Astrocyte (in vitro differentiated cells and primary cell): ENCODE measurements around the gene CPA5. TPM values are rescaled to one million over a fixed set of nuclear protein-coding genes. Genes with fewer than 3 reads are reported as not detected.

Experiments used
- DNase-seq: peaks from one replicate; pipeline ENCODE4 v3.0.0-alpha.2; 2010; ENCODE audit warnings: low read depth
- FAIRE-seq: peaks from 2 replicates; lab custom pipeline; 2011; peaks lifted over from hg19 to GRCh38; lab: Jason Lieb, UNC
- H2AFZ ChIP-seq: 2 replicates; pipeline ENCODE4 v1.6.0; 2012; ENCODE audit warnings: low read depth, low read length, inconsistent platforms
- H3K27ac ChIP-seq: 2 replicates; pipeline ENCODE4 v1.5.1; 2011; ENCODE audit warnings: low read depth, low read length, inconsistent platforms
- H3K27me3 ChIP-seq: 2 replicates; pipeline ENCODE4 v1.6.0; 2011; ENCODE audit warnings: low read length, inconsistent platforms; ENCODE audit not compliant: insufficient read depth
- H3K36me3 ChIP-seq: 2 replicates; pipeline ENCODE4 v1.5.1; 2011; ENCODE audit warnings: low read length, inconsistent platforms; ENCODE audit not compliant: insufficient read depth
- H3K4me1 ChIP-seq: 2 replicates; pipeline ENCODE4 v1.5.1; 2011; ENCODE audit warnings: low read length, inconsistent platforms; ENCODE audit not compliant: insufficient read depth
- H3K4me2 ChIP-seq: 2 replicates; pipeline ENCODE4 v1.6.0; 2012; ENCODE audit warnings: low read length, inconsistent platforms
- H3K4me3 ChIP-seq: 2 replicates; pipeline ENCODE4 v1.5.1; 2011; ENCODE audit warnings: low read depth, mild to moderate bottlenecking, low read length, inconsistent platforms; ENCODE audit not compliant: insufficient read depth
- H3K79me2 ChIP-seq: 2 replicates; pipeline ENCODE4 v1.6.0; 2012; ENCODE audit warnings: mild to moderate bottlenecking, low read length, inconsistent platforms; ENCODE audit not compliant: insufficient read depth
- H3K9ac ChIP-seq: 2 replicates; pipeline ENCODE4 v1.6.0; 2012; ENCODE audit warnings: mild to moderate bottlenecking, low read length, inconsistent platforms
- H3K9me3 ChIP-seq: 2 replicates; pipeline ENCODE4 v1.5.1; 2012; ENCODE audit warnings: low read depth, mild to moderate bottlenecking, low read length, inconsistent platforms; ENCODE audit not compliant: insufficient read depth
- H4K20me1 ChIP-seq: 2 replicates; pipeline ENCODE4 v1.6.0; 2012; ENCODE audit warnings: low read length, inconsistent platforms; ENCODE audit not compliant: insufficient read depth
- H3K27ac Mint-ChIP-seq: one replicate; pipeline ENCODE4 v1.8.0; 2021; ENCODE audit warnings: mild to moderate bottlenecking, mixed read lengths; ENCODE audit not compliant: unreplicated experiment
- H3K27me3 Mint-ChIP-seq: one replicate; pipeline ENCODE4 v1.8.0; 2021; ENCODE audit warnings: low read depth, mixed read lengths; ENCODE audit not compliant: unreplicated experiment
- H3K36me3 Mint-ChIP-seq: one replicate; pipeline ENCODE4 v1.8.0; 2021; ENCODE audit warnings: low read depth, mixed read lengths; ENCODE audit not compliant: unreplicated experiment
- H3K4me1 Mint-ChIP-seq: one replicate; pipeline ENCODE4 v1.8.0; 2021; ENCODE audit warnings: low read depth, mixed read lengths; ENCODE audit not compliant: unreplicated experiment
- H3K4me3 Mint-ChIP-seq: one replicate; pipeline ENCODE4 v1.8.0; 2021; ENCODE audit warnings: mild to moderate bottlenecking, moderate library complexity, mixed read lengths; ENCODE audit not compliant: unreplicated experiment
- H3K9me3 Mint-ChIP-seq: one replicate; pipeline ENCODE4 v1.8.0; 2021; ENCODE audit warnings: mild to moderate bottlenecking, mixed read lengths; ENCODE audit not compliant: unreplicated experiment
- CTCF ChIP-seq: IDR thresholded peaks from 2 replicates; pipeline ENCODE4 v1.5.1; 2011; ENCODE audit warnings: low read depth, mild to moderate bottlenecking, inconsistent platforms, low read length, moderate library complexity; ENCODE audit not compliant: insufficient read depth
- EZH2 ChIP-seq: IDR thresholded peaks from 2 replicates; pipeline ENCODE4 v1.6.1; 2012; ENCODE audit warnings: mild to moderate bottlenecking, low read length, inconsistent platforms; ENCODE audit not compliant: insufficient read depth
- total RNA-seq: library from RNA; stranded (reverse); gene quantifications from 2 replicates; pipeline ENCODE4 v1.2.1, GENCODE V29; 2021

The CPA5 gene
- total RNA-seq, 1 donor from 2014 or later = not detected

GRCh38 chr7:130303127-130303526 is 41.5 kb upstream of the CPA5 start:
- Mint-ChIP-seq H3K9me3 (peaks cover 3% of the 10 kb centered on the region), H3K36me3 (peaks cover 34% of the 10 kb centered on the region), H3K4me1 (no peaks in the 10 kb centered on the region), H3K27me3 (no peaks in the 10 kb centered on the region), H3K27ac (no peak overlapping the region), H3K4me3 (no peak overlapping the region)
- TF ChIP-seq CTCF = no peak
- TF ChIP-seq EZH2 = no peak
- H3K4me2 ChIP-seq = no peak overlapping the region
- no peaks in the 10 kb centered on the region for H3K9me3 ChIP-seq
- H3K4me3 ChIP-seq = no peak overlapping the region
- H3K36me3 ChIP-seq = peaks cover 59% of the 10 kb centered on the region
- H3K9ac ChIP-seq = no peak overlapping the region
- FAIRE-seq (no peak), DNase-seq (no peak)
- no peaks in the 10 kb centered on the region for H3K79me2 ChIP-seq
- H3K27me3 ChIP-seq = no peaks in the 10 kb centered on the region
- H2AFZ ChIP-seq = no peak overlapping the region
- H4K20me1 ChIP-seq = no peaks in the 10 kb centered on the region
- H3K27ac ChIP-seq = no peak overlapping the region
- H3K4me1 ChIP-seq = no peaks in the 10 kb centered on the region

- Mint-ChIP-seq H3K36me3 (peaks cover 34% of the 10 kb centered on the region), H3K4me1 (no peaks in the 10 kb centered on the region), H3K9me3 (peaks cover 3% of the 10 kb centered on the region), H3K27me3 (no peaks in the 10 kb centered on the region), H3K4me3 (no peak overlapping the region), H3K27ac (no peak overlapping the region)
- FAIRE-seq (no peak), DNase-seq (no peak)
- Histone ChIP-seq H4K20me1 (no peaks in the 10 kb centered on the region), H3K36me3 (peaks cover 62% of the 10 kb centered on the region), H3K79me2 (no peaks in the 10 kb centered on the region), H3K4me2 (no peak overlapping the region), H2AFZ (no peak overlapping the region), H3K27me3 (no peaks in the 10 kb centered on the region), H3K9ac (no peak overlapping the region), H3K4me3 (no peak overlapping the region), H3K27ac (no peak overlapping the region), H3K4me1 (no peaks in the 10 kb centered on the region), H3K9me3 (no peaks in the 10 kb centered on the region)
- TF ChIP-seq CTCF (no peak), EZH2 (no peak)
Measured at GRCh38 chr7:130303551-130303950, 41.1 kb upstream of the CPA5 start.

- no peak overlapping the region for H3K27ac Mint-ChIP-seq
- Histone ChIP-seq H3K79me2 (no peaks in the 10 kb centered on the region), H3K9ac (no peak overlapping the region), H3K36me3 (peaks cover 58% of the 10 kb centered on the region), H2AFZ (no peak overlapping the region), H3K27me3 (no peaks in the 10 kb centered on the region), H3K27ac (no peak overlapping the region), H3K9me3 (no peaks in the 10 kb centered on the region), H3K4me3 (no peak overlapping the region), H3K4me2 (no peak overlapping the region), H3K4me1 (no peaks in the 10 kb centered on the region), H4K20me1 (no peaks in the 10 kb centered on the region)
- peaks cover 35% of the 10 kb centered on the region for H3K36me3 Mint-ChIP-seq
- no peaks in the 10 kb centered on the region for H3K27me3 Mint-ChIP-seq
- no peak for TF ChIP-seq CTCF
- TF ChIP-seq EZH2 = no peak
- H3K9me3 Mint-ChIP-seq = peaks cover 3% of the 10 kb centered on the region
- H3K4me1 Mint-ChIP-seq = no peaks in the 10 kb centered on the region
- FAIRE-seq (no peak), DNase-seq (no peak)
- no peak overlapping the region for H3K4me3 Mint-ChIP-seq
Measured at GRCh38 chr7:130303982-130304381, 40.6 kb upstream of the CPA5 start.
